NB4 (cell line): ENCODE results near the gene FAM216B.

Experiments used
- MAX ChIP-seq: IDR thresholded peaks from 2 replicates; pipeline ENCODE4 v1.6.1; 2011; ENCODE audit warnings: low read depth, low read length
- MYC ChIP-seq: IDR thresholded peaks from 2 replicates; pipeline ENCODE4 v1.6.1; 2011; ENCODE audit warnings: low read depth, low read length
- POLR2A ChIP-seq: IDR thresholded peaks from 2 replicates; pipeline ENCODE4 v1.6.1; 2011; ENCODE audit warnings: mild to moderate bottlenecking; ENCODE audit not compliant: insufficient read length; ENCODE audit errors: extremely low read depth
- TF ChIP-seq, protein P1 (sequence below): IDR thresholded peaks from one replicate; pipeline ENCODE4 v1.5.1; 2012; ENCODE audit warnings: low read depth, low read length

DNA sequence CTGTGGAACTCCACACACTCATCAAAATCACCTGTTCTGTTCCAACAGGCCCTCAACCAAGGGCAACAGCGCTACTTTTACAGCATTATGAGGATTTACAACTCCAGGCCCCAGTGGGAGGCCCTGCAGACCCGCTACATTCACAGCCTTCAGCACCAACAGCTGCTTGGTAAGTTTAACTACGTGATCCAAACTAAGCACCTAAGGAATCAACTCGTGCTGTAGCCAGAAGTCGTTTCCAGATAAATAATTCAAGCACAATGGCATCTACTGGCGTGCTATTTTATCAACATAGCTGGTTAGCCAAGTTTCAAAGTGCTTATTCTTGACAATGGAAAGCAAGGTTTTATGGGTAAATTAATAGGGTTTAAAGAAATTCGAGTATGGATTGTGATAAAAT, 5.3 kb downstream of the FAM216B start:
- TF ChIP-seq POLR2A (no peak), MYC (no peak), MAX (no peak)
- TF ChIP-seq, protein P1, sequence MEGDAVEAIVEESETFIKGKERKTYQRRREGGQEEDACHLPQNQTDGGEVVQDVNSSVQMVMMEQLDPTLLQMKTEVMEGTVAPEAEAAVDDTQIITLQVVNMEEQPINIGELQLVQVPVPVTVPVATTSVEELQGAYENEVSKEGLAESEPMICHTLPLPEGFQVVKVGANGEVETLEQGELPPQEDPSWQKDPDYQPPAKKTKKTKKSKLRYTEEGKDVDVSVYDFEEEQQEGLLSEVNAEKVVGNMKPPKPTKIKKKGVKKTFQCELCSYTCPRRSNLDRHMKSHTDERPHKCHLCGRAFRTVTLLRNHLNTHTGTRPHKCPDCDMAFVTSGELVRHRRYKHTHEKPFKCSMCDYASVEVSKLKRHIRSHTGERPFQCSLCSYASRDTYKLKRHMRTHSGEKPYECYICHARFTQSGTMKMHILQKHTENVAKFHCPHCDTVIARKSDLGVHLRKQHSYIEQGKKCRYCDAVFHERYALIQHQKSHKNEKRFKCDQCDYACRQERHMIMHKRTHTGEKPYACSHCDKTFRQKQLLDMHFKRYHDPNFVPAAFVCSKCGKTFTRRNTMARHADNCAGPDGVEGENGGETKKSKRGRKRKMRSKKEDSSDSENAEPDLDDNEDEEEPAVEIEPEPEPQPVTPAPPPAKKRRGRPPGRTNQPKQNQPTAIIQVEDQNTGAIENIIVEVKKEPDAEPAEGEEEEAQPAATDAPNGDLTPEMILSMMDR, result no peak
